ENCODE results near the gene AIDA. TPM values are rescaled to one million over a fixed set of nuclear protein-coding genes. Genes with fewer than 3 reads are reported as not detected.
A peak's percentile ranks its signal among the peaks of the same experiment; 100 is the strongest.

AIDA gene
- total RNA-seq, 1 experiment from 2014 or later = 60.0 TPM

GRCh38 chr1:222757646-222758268 lies 45.5 kb upstream of the AIDA start:
- POLR2A ChIA-PET (ENCODE audit: unreplicated experiment) = no interaction called here
- Histone ChIP-seq H3K4me2 (no peak overlapping the region), H3K4me3 (no peak overlapping the region), H3K36me3 (ENCODE audit: low read depth) (no peaks in the 10 kb centered on the region), H4K20me1 (ENCODE audit: insufficient read depth) (no peaks in the 10 kb centered on the region), H3K9me3 (ENCODE audit: insufficient read depth, low read depth) (no peaks in the 10 kb centered on the region), H3K27ac (no peak overlapping the region), H3K27me3 (ENCODE audit: insufficient read depth, low read depth) (peaks cover 45% of the 10 kb centered on the region), H3K9me2 (ENCODE audit: insufficient read depth) (0 out of 2 replicates have a peak, but pooled peaks cover 5% of the 10 kb centered on the region), H2AFZ (no peak overlapping the region), H3K79me2 (ENCODE audit: low read depth) (no peaks in the 10 kb centered on the region), H3K4me1 (replicated peaks; ENCODE audit: insufficient read depth) (no peaks in the 10 kb centered on the region), H3F3A (ENCODE audit: insufficient read depth, low read depth) (no peaks in the 10 kb centered on the region)
- no TSS peak for BruUV-seq (replicated peaks)
- TF ChIP-seq CTCF (conservative IDR thresholded peaks at IDR 0.05) (no peak), EZH2 (IDR thresholded peaks at IDR 0.05; ENCODE audit: low read depth) (no peak)
- intact Hi-C loops (cut with micrococcal nuclease; ENCODE audit: unreplicated experiment) = no loop called here
- CTCF ChIA-PET = interaction anchor here (0.6 kb wide), 1 partner anchor 74 kb away, joined by 10 read pairs; no protein-coding TSS in a partner anchor
- no peak for DNase-seq

- no peaks in the 10 kb centered on the region for H3F3A ChIP-seq (ENCODE audit: insufficient read depth, low read depth)
- no peaks in the 10 kb centered on the region for H3K79me2 ChIP-seq (ENCODE audit: low read depth)
- no peaks in the 10 kb centered on the region for H3K4me1 ChIP-seq (replicated peaks; ENCODE audit: insufficient read depth)
- no peak for TF ChIP-seq CTCF (conservative IDR thresholded peaks at IDR 0.05)
- TF ChIP-seq EZH2 (IDR thresholded peaks at IDR 0.05; ENCODE audit: low read depth) = no peak
- H4K20me1 ChIP-seq (ENCODE audit: insufficient read depth) = no peaks in the 10 kb centered on the region
- no peak overlapping the region for H3K4me2 ChIP-seq
- intact Hi-C loops (cut with micrococcal nuclease; ENCODE audit: unreplicated experiment) = no loop called here
- H2AFZ ChIP-seq = no peak overlapping the region
- BruUV-seq (replicated peaks) = no TSS peak
- H3K9me2 ChIP-seq (ENCODE audit: insufficient read depth) = 0 out of 2 replicates have a peak, but pooled peaks cover 5% of the 10 kb centered on the region
- H3K27ac ChIP-seq = no peak overlapping the region
- H3K27me3 ChIP-seq (ENCODE audit: insufficient read depth, low read depth) = peaks cover 27% of the 10 kb centered on the region
- H3K9me3 ChIP-seq (ENCODE audit: insufficient read depth, low read depth) = no peaks in the 10 kb centered on the region
- DNase-seq = peak in 1 of 2 experiments; percentile 69
- CTCF ChIA-PET = interaction anchor here (0.6 to 1.4 kb wide), 4 partner anchors 335 to 969 kb away, joined by 3 to 4 read pairs (median 4); no protein-coding TSS in a partner anchor
- POLR2A ChIA-PET (ENCODE audit: unreplicated experiment) = interaction anchor here (0.6 to 0.7 kb wide), 2 partner anchors 942 to 1012 kb away, joined by 4 to 12 read pairs; no protein-coding TSS in a partner anchor
- no peaks in the 10 kb centered on the region for H3K36me3 ChIP-seq (ENCODE audit: low read depth)
- H3K4me3 ChIP-seq = no peak overlapping the region
Observed at GRCh38 chr1:222754366-222755139, 42.3 kb upstream of the AIDA start.

- TF ChIP-seq CTCF (conservative IDR thresholded peaks at IDR 0.05) = no peak
- TF ChIP-seq EZH2 (IDR thresholded peaks at IDR 0.05; ENCODE audit: low read depth) = no peak
Observed at GRCh38 chr1:222751255-222751654, 39.0 kb upstream of the AIDA start.

More at GRCh38 chr1:222751255-222751654, 39.0 kb upstream of the AIDA start:
- ChIA-PET POLR2A (ENCODE audit: unreplicated experiment) (no interaction called here), CTCF (interaction anchor here (0.5 to 1.1 kb wide), 2 partner anchors 47 to 117 kb away, joined by 3 to 4 read pairs; no protein-coding TSS in a partner anchor)
- Histone ChIP-seq H4K20me1 (ENCODE audit: insufficient read depth) (no peaks in the 10 kb centered on the region), H3K4me2 (no peak overlapping the region), H2AFZ (no peak overlapping the region), H3K27ac (no peak overlapping the region), H3K79me2 (ENCODE audit: low read depth) (no peaks in the 10 kb centered on the region), H3K4me3 (no peak overlapping the region), H3K36me3 (ENCODE audit: low read depth) (no peaks in the 10 kb centered on the region), H3K9me2 (ENCODE audit: insufficient read depth) (0 out of 2 replicates have a peak, but pooled peaks cover 3% of the 10 kb centered on the region), H3F3A (ENCODE audit: insufficient read depth, low read depth) (no peaks in the 10 kb centered on the region), H3K4me1 (replicated peaks; ENCODE audit: insufficient read depth) (no peaks in the 10 kb centered on the region), H3K9me3 (ENCODE audit: insufficient read depth, low read depth) (no peaks in the 10 kb centered on the region), H3K27me3 (ENCODE audit: insufficient read depth, low read depth) (peaks cover 33% of the 10 kb centered on the region)
- intact Hi-C loops (cut with micrococcal nuclease; ENCODE audit: unreplicated experiment) = no loop called here
- BruUV-seq (replicated peaks) = no TSS peak
- no peak for DNase-seq
